ENCODE measurements around the gene C1orf50. TPM values are rescaled to one million over a fixed set of nuclear protein-coding genes. Genes with fewer than 3 reads are reported as not detected.

Gene C1orf50
- total RNA-seq, 1 experiment from 2014 or later, result 5.1 TPM

GRCh38 chr1:42767510-42768000, 506 bp downstream of the C1orf50 start (continued):
- TF ChIP-seq SOX15 (CRISPR knock-in tag; IDR thresholded peaks at IDR 0.05) (no peak), ZNF121 (CRISPR knock-in tag; IDR thresholded peaks at IDR 0.05) (no peak), E2F1 (CRISPR knock-in tag; IDR thresholded peaks at IDR 0.05) (no peak), JAZF1 (CRISPR knock-in tag; IDR thresholded peaks at IDR 0.05) (no peak)

GRCh38 chr1:42768172-42768571, 1.1 kb downstream of the C1orf50 start:
- Mint-ChIP-seq H3K27me3 (ENCODE audit: low read depth) (no peaks in the 10 kb centered on the region), H3K9me3 (no peaks in the 10 kb centered on the region), H3K4me3 (no peak overlapping the region; the same call in 1 of the 2 replicates), H3K27ac (no peak overlapping the region), H3K4me1 (peaks cover 21% of the 10 kb centered on the region), H3K36me3 (peaks cover 9% of the 10 kb centered on the region)
- POLR2A ChIA-PET, result interaction anchor here (1.7 to 2.9 kb wide), 2 partner anchors 11 to 46 kb away, joined by 3 to 9 read pairs; no protein-coding TSS in a partner anchor
- TF ChIP-seq ERG (CRISPR knock-in tag; IDR thresholded peaks at IDR 0.05) (no peak), PREB (CRISPR knock-in tag; IDR thresholded peaks at IDR 0.05; ENCODE audit: borderline replicate concordance) (no peak), PRDM15 (CRISPR knock-in tag; IDR thresholded peaks at IDR 0.05) (no peak), OVOL2 (CRISPR knock-in tag; IDR thresholded peaks at IDR 0.05; ENCODE audit: borderline replicate concordance) (no peak), NFATC4 (CRISPR knock-in tag; IDR thresholded peaks at IDR 0.05) (no peak), MYBL2 (CRISPR knock-in tag; IDR thresholded peaks at IDR 0.05) (no peak), MXD4 (CRISPR knock-in tag; IDR thresholded peaks at IDR 0.05; ENCODE audit: borderline replicate concordance) (no peak), TP53 (CRISPR knock-in tag; IDR thresholded peaks at IDR 0.05) (no peak), ZBTB21 (CRISPR knock-in tag; IDR thresholded peaks at IDR 0.05; ENCODE audit: borderline replicate concordance) (no peak), E2F5 (CRISPR knock-in tag; IDR thresholded peaks at IDR 0.05) (no peak), JAZF1 (CRISPR knock-in tag; IDR thresholded peaks at IDR 0.05) (no peak)
- CTCF ChIA-PET, result interaction anchor here (1.8 to 3.7 kb wide), 3 partner anchors 9 to 78 kb away, joined by 5 to 42 read pairs (median 21); partner anchors contain the start of gene ZNF691
- ATAC-seq (no peak), DNase-seq (ENCODE audit: low spot score) (no peak)

GRCh38 chr1:42769811-42770210, 2.8 kb downstream of the C1orf50 start:
- POLR2A ChIA-PET, result no interaction called here
- Mint-ChIP-seq H3K27ac (peak overlapping the region; percentile 55; the same call in 1 of the 2 replicates), H3K27me3 (ENCODE audit: low read depth) (no peaks in the 10 kb centered on the region), H3K4me3 (no peak overlapping the region), H3K9me3 (no peaks in the 10 kb centered on the region), H3K4me1 (peaks cover 22% of the 10 kb centered on the region), H3K36me3 (peaks cover 15% of the 10 kb centered on the region)
- TF ChIP-seq ZNF317 (CRISPR knock-in tag; IDR thresholded peaks at IDR 0.05; ENCODE audit: borderline replicate concordance, low read depth) (no peak), ZNF423 (CRISPR knock-in tag; IDR thresholded peaks at IDR 0.05) (no peak), ZNF219 (CRISPR knock-in tag; IDR thresholded peaks at IDR 0.05; ENCODE audit: borderline replicate concordance) (no peak), TEAD4 (CRISPR knock-in tag; IDR thresholded peaks at IDR 0.05) (no peak), FOXJ3 (CRISPR knock-in tag; IDR thresholded peaks at IDR 0.05; ENCODE audit: borderline replicate concordance) (no peak), ZMAT4 (CRISPR knock-in tag; IDR thresholded peaks at IDR 0.05) (no peak)
- CTCF ChIA-PET, result interaction anchor here (1.1 kb wide), 1 partner anchor 13 kb away, joined by 3 read pairs; no protein-coding TSS in a partner anchor
- ATAC-seq (no peak), DNase-seq (ENCODE audit: low spot score) (no peak)
